ENCODE data around the gene RDM1.
"Not testable (repeated sequence)": the region's sequence is repeated elsewhere in the genome, so short reads cannot be mapped to it uniquely, and the experiment has no call there.

DNA sequence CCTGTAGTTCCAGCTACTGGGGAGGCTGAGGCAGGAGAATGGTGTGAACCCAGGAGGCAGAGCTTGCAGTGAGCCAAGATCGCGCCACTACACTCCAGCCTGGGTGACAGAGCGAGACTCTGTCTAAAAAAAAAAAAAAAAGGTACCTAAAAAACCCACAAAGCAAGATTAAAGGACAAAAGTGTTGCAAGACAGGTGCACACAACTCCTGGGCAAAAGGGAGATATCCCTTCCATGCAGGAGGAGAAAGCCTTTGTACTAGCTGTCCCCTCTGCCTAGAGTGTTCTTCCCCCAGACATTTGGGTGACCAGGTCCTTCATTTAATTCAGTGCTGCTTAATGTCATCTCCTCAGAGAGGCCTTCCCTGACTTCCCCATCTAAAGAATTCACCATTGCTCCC is 7.9 kb upstream of the RDM1 start:
- TF ChIP-seq, protein P1, sequence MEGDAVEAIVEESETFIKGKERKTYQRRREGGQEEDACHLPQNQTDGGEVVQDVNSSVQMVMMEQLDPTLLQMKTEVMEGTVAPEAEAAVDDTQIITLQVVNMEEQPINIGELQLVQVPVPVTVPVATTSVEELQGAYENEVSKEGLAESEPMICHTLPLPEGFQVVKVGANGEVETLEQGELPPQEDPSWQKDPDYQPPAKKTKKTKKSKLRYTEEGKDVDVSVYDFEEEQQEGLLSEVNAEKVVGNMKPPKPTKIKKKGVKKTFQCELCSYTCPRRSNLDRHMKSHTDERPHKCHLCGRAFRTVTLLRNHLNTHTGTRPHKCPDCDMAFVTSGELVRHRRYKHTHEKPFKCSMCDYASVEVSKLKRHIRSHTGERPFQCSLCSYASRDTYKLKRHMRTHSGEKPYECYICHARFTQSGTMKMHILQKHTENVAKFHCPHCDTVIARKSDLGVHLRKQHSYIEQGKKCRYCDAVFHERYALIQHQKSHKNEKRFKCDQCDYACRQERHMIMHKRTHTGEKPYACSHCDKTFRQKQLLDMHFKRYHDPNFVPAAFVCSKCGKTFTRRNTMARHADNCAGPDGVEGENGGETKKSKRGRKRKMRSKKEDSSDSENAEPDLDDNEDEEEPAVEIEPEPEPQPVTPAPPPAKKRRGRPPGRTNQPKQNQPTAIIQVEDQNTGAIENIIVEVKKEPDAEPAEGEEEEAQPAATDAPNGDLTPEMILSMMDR (IDR thresholded peaks at IDR 0.05) = not testable (repeated sequence)
- not testable (repeated sequence) for TF ChIP-seq POLR2AphosphoS5, POLR2A, EP300 (IDR thresholded peaks at IDR 0.05)

Data from stomach (tissue), 4 donors.